Measurements from ENCODE around the gene SCN1A. TPM values are rescaled to one million over a fixed set of nuclear protein-coding genes. Genes with fewer than 3 reads are reported as not detected.

SCN1A gene
- 0.59 and 0.72 TPM in 2 replicates for total RNA-seq

GRCh38 chr2:166127217-166128155 is at the start of gene SCN1A:
SCN1A (minus strand) TSS chr2:166128020; CDS start chr2:166073621, 54,399 bp downstream.
- H4K20me1 ChIP-seq (ENCODE audit: insufficient read depth, low read length): no peaks in the 10 kb centered on the region
- no peak within 1 kb of the TSS for H2AFZ ChIP-seq (ENCODE audit: low read length)

GRCh38 chr2:166173263-166173662 is 45.4 kb upstream of the SCN1A start:
- Histone ChIP-seq H3K4me1 (ENCODE audit: insufficient read depth, low read length) (no peaks in the 10 kb centered on the region), H3K27me3 (ENCODE audit: insufficient read depth, low read length) (no peaks in the 10 kb centered on the region), H3K36me3 (ENCODE audit: insufficient read depth, low read length) (no peaks in the 10 kb centered on the region), H3K9me3 (ENCODE audit: low read depth, low read length) (no peaks in the 10 kb centered on the region), H3K4me2 (ENCODE audit: insufficient read depth, low read length) (no peak overlapping the region), H3K27ac (ENCODE audit: low read depth, low read length) (no peak overlapping the region), H3K79me2 (ENCODE audit: insufficient read depth, low read length) (no peaks in the 10 kb centered on the region), H2AFZ (ENCODE audit: low read length) (no peak overlapping the region), H4K20me1 (ENCODE audit: insufficient read depth, low read length) (no peaks in the 10 kb centered on the region), H3K4me3 (ENCODE audit: insufficient read depth, low read length) (no peak overlapping the region)
- no peak for DNase-seq (ENCODE audit: insufficient read length, low spot score, missing footprints)
- TF ChIP-seq CTCF (IDR thresholded peaks at IDR 0.05; ENCODE audit: extremely low read depth, low read depth, low read length): no peak

More at GRCh38 chr2:166127217-166128155, at the start of gene SCN1A:
- peak; percentile 69 for TF ChIP-seq CTCF (IDR thresholded peaks at IDR 0.05; ENCODE audit: extremely low read depth, low read depth, low read length)
- no peaks in the 10 kb centered on the region for H3K79me2 ChIP-seq (ENCODE audit: insufficient read depth, low read length)
- peak within 1 kb of the TSS; percentile 50 for H3K4me2 ChIP-seq (ENCODE audit: insufficient read depth, low read length)
- peaks cover 6% of the 10 kb centered on the region for H3K4me1 ChIP-seq (ENCODE audit: insufficient read depth, low read length)
- no peaks in the 10 kb centered on the region for H3K9me3 ChIP-seq (ENCODE audit: low read depth, low read length)
- DNase-seq (ENCODE audit: insufficient read length, low spot score, missing footprints): peak; percentile 26
- H3K27ac ChIP-seq (ENCODE audit: low read depth, low read length): no peak within 1 kb of the TSS
- no peak within 1 kb of the TSS for H3K4me3 ChIP-seq (ENCODE audit: insufficient read depth, low read length)
- H3K36me3 ChIP-seq (ENCODE audit: insufficient read depth, low read length): no peaks in the 10 kb centered on the region
- peaks cover 21% of the 10 kb centered on the region for H3K27me3 ChIP-seq (ENCODE audit: insufficient read depth, low read length)

GRCh38 chr2:166171216-166171615 is 43.4 kb upstream of the SCN1A start:
- H3K27me3 ChIP-seq (ENCODE audit: insufficient read depth, low read length): no peaks in the 10 kb centered on the region
- H3K4me3 ChIP-seq (ENCODE audit: insufficient read depth, low read length): no peak overlapping the region
- H3K36me3 ChIP-seq (ENCODE audit: insufficient read depth, low read length): no peaks in the 10 kb centered on the region
- TF ChIP-seq CTCF (IDR thresholded peaks at IDR 0.05; ENCODE audit: extremely low read depth, low read depth, low read length): no peak
- H4K20me1 ChIP-seq (ENCODE audit: insufficient read depth, low read length): no peaks in the 10 kb centered on the region
- H3K4me1 ChIP-seq (ENCODE audit: insufficient read depth, low read length): no peaks in the 10 kb centered on the region
- H3K27ac ChIP-seq (ENCODE audit: low read depth, low read length): no peak overlapping the region
- no peak overlapping the region for H3K4me2 ChIP-seq (ENCODE audit: insufficient read depth, low read length)
- no peak overlapping the region for H2AFZ ChIP-seq (ENCODE audit: low read length)
- DNase-seq (ENCODE audit: insufficient read length, low spot score, missing footprints): no peak
- no peaks in the 10 kb centered on the region for H3K9me3 ChIP-seq (ENCODE audit: low read depth, low read length)
- H3K79me2 ChIP-seq (ENCODE audit: insufficient read depth, low read length): no peaks in the 10 kb centered on the region

GRCh38 chr2:166170356-166170755 is 42.5 kb upstream of the SCN1A start:
- Histone ChIP-seq H3K79me2 (ENCODE audit: insufficient read depth, low read length) (no peaks in the 10 kb centered on the region), H4K20me1 (ENCODE audit: insufficient read depth, low read length) (no peaks in the 10 kb centered on the region), H3K27ac (ENCODE audit: low read depth, low read length) (no peak overlapping the region), H3K9me3 (ENCODE audit: low read depth, low read length) (no peaks in the 10 kb centered on the region), H3K4me1 (ENCODE audit: insufficient read depth, low read length) (no peaks in the 10 kb centered on the region), H3K4me3 (ENCODE audit: insufficient read depth, low read length) (no peak overlapping the region), H3K27me3 (ENCODE audit: insufficient read depth, low read length) (no peaks in the 10 kb centered on the region), H2AFZ (ENCODE audit: low read length) (no peak overlapping the region), H3K4me2 (ENCODE audit: insufficient read depth, low read length) (no peak overlapping the region), H3K36me3 (ENCODE audit: insufficient read depth, low read length) (no peaks in the 10 kb centered on the region)
- peak; percentile 69 for DNase-seq (ENCODE audit: insufficient read length, low spot score, missing footprints)
- TF ChIP-seq CTCF (IDR thresholded peaks at IDR 0.05; ENCODE audit: extremely low read depth, low read depth, low read length): no peak
